IMR-90 (cell line): ENCODE results near the gene MACF1. TPM values are rescaled to one million over a fixed set of nuclear protein-coding genes. Genes with fewer than 3 reads are reported as not detected.
A peak's percentile ranks its signal among the peaks of the same experiment; 100 is the strongest.

Experiments
- ATAC-seq: fragments of 200-7000 bp; cut with Tn5 transposase; 2 replicates; pipeline ENCODE4 v1.9.1; 2020; ENCODE audit warnings: low read depth, mild to moderate bottlenecking, moderate library complexity
- BruUV-seq: library from RNA; stranded (reverse); fragments of 400-500 nt; replicated peaks from 2 replicates; lab custom pipeline; 2021; lab: Mats Ljungman, UMichigan
- CTCF ChIA-PET: fragments of 300-600 bp; formaldehyde crosslinking; extraction: SDS; loops from one replicate; lab custom pipeline; 2021; ENCODE audit warnings: antibody characterized with exemption; lab: Yijun Ruan, JAX
- POLR2A ChIA-PET: fragments of 300-600 bp; sonication (Branson Sonifier 250); formaldehyde crosslinking; loops from one replicate; lab custom pipeline; 2022; ENCODE audit warnings: antibody characterized with exemption; ENCODE audit not compliant: unreplicated experiment; lab: Charles Lee
- DNase-seq: peaks from one replicate; pipeline ENCODE4 v3.0.0; 2013
- H2AFZ ChIP-seq: replicated peaks from 2 replicates; pipeline ENCODE3; 2013; ENCODE audit warnings: low read length, mild to moderate bottlenecking; ENCODE audit not compliant: poor library complexity
- H2AK5ac ChIP-seq: 2 replicates; pipeline ENCODE4 v1.6.1; 2013; ENCODE audit warnings: low read depth, low read length, inconsistent platforms
- H2AK9ac ChIP-seq: replicated peaks from 2 replicates; pipeline ENCODE3; 2013; ENCODE audit warnings: mild to moderate bottlenecking, low read depth, low read length, moderate library complexity; ENCODE audit not compliant: poor library complexity
- H2BK120ac ChIP-seq: 2 replicates; pipeline ENCODE4 v1.6.1; 2013; ENCODE audit warnings: low read depth, low read length, inconsistent platforms
- H2BK15ac ChIP-seq: 3 replicates; pipeline ENCODE4 v1.6.1; 2013; ENCODE audit warnings: low read depth, low read length, inconsistent platforms
- H2BK20ac ChIP-seq: 2 replicates; pipeline ENCODE4 v1.6.1; 2013; ENCODE audit warnings: low read depth, mild to moderate bottlenecking, inconsistent platforms, low read length, moderate library complexity
- H2BK5ac ChIP-seq: 2 replicates; pipeline ENCODE4 v1.6.1; 2013; ENCODE audit warnings: mild to moderate bottlenecking, low read depth, low read length, inconsistent platforms; ENCODE audit not compliant: poor library complexity, severe bottlenecking
- H3K14ac ChIP-seq: replicated peaks from 2 replicates; pipeline ENCODE4 v1.6.1; 2013; ENCODE audit warnings: low read depth, low read length, inconsistent platforms
- H3K18ac ChIP-seq: 2 replicates; pipeline ENCODE4 v1.6.1; 2013; ENCODE audit warnings: low read depth, low read length, control low read depth
- H3K23ac ChIP-seq: 2 replicates; pipeline ENCODE4 v1.6.1; 2013; ENCODE audit warnings: low read depth, low read length, inconsistent platforms
- H3K27ac ChIP-seq: 2 replicates; pipeline ENCODE4 v1.5.1; 2013; ENCODE audit warnings: mild to moderate bottlenecking, control low read depth, low read length; ENCODE audit not compliant: insufficient read depth
- H3K27me3 ChIP-seq: 2 replicates; pipeline ENCODE4 v1.6.1; 2013; ENCODE audit warnings: low read length; ENCODE audit not compliant: control insufficient read depth, insufficient read depth
- H3K36me3 ChIP-seq: 2 replicates; pipeline ENCODE4 v1.6.1; 2013; ENCODE audit warnings: low read length, mixed read lengths; ENCODE audit not compliant: control insufficient read depth, insufficient read depth
- H3K4ac ChIP-seq: 2 replicates; pipeline ENCODE4 v1.6.1; 2013; ENCODE audit warnings: low read depth, low read length, inconsistent platforms
- H3K4me1 ChIP-seq: 2 replicates; pipeline ENCODE4 v1.6.1; 2013; ENCODE audit warnings: low read length, mixed read lengths; ENCODE audit not compliant: control insufficient read depth, insufficient read depth
- H3K4me2 ChIP-seq: 2 replicates; pipeline ENCODE4 v1.6.1; 2013; ENCODE audit warnings: low read depth, mild to moderate bottlenecking, control low read depth, low read length, moderate library complexity
- H3K4me3 ChIP-seq: 2 replicates; pipeline ENCODE4 v1.5.1; 2013; ENCODE audit warnings: low read depth, mild to moderate bottlenecking, control low read depth, low read length, moderate library complexity; ENCODE audit not compliant: insufficient read depth
- H3K56ac ChIP-seq: 2 replicates; pipeline ENCODE4 v1.6.1; 2013; ENCODE audit warnings: low read length, inconsistent platforms; ENCODE audit not compliant: insufficient read depth; ENCODE audit errors: extremely low read depth
- H3K79me1 ChIP-seq, 2 experiments: 2 replicates each; pipeline ENCODE4 v1.6.1; 2013; ENCODE audit warnings: low read length in 2 of 2, inconsistent platforms in 1 of 2, low read depth in 1 of 2
- H3K9ac ChIP-seq: 2 replicates; pipeline ENCODE4 v1.6.1; 2013; ENCODE audit warnings: low read depth, low read length, control low read depth
- H3K9me1 ChIP-seq: 2 replicates; pipeline ENCODE4 v1.6.1; 2013; ENCODE audit warnings: low read length, inconsistent platforms; ENCODE audit not compliant: insufficient read depth
- H3K9me3 ChIP-seq: 2 replicates; pipeline ENCODE4 v1.6.1; 2013; ENCODE audit warnings: low read length; ENCODE audit not compliant: control insufficient read depth, insufficient read depth
- H4K20me1 ChIP-seq: 2 replicates; pipeline ENCODE4 v1.6.1; 2013; ENCODE audit warnings: low read length, inconsistent platforms; ENCODE audit not compliant: insufficient read depth
- H4K5ac ChIP-seq: 2 replicates; pipeline ENCODE4 v1.6.1; 2013; ENCODE audit warnings: mild to moderate bottlenecking, low read depth, low read length, control low read depth
- H4K8ac ChIP-seq, 2 experiments: 2 replicates each; pipeline ENCODE4 v1.6.1; 2013; ENCODE audit warnings: low read depth in 2 of 2, low read length in 2 of 2, control low read depth in 1 of 2, inconsistent platforms in 1 of 2
- H4K91ac ChIP-seq: 2 replicates; pipeline ENCODE4 v1.6.1; 2013; ENCODE audit warnings: low read depth, low read length, inconsistent platforms; ENCODE audit not compliant: insufficient read depth
- BHLHE40 ChIP-seq: fragments of 150-350 bp; IDR thresholded peaks from 2 replicates; pipeline ENCODE4 v1.6.1; 2016; ENCODE audit warnings: mild to moderate bottlenecking, low read depth, low read length
- CEBPB ChIP-seq: IDR thresholded peaks from 2 replicates; pipeline ENCODE4 v1.6.1; 2012; ENCODE audit warnings: low read depth, low read length, improper control_type of control experiment
- CHD1 ChIP-seq: IDR thresholded peaks from 2 replicates; pipeline ENCODE4 v1.6.1; 2012; ENCODE audit warnings: low read depth, low read length, improper control_type of control experiment
- FOS ChIP-seq: fragments of 150-350 bp; IDR thresholded peaks from 2 replicates; pipeline ENCODE4 v1.6.1; 2016; ENCODE audit warnings: low read depth, low read length
- MAFK ChIP-seq: IDR thresholded peaks from 2 replicates; pipeline ENCODE4 v1.6.1; 2012; ENCODE audit warnings: low read depth, low read length, improper control_type of control experiment
- MXI1 ChIP-seq: IDR thresholded peaks from 2 replicates; pipeline ENCODE4 v1.6.1; 2012; ENCODE audit warnings: low read depth, mild to moderate bottlenecking, low read length, moderate library complexity, borderline replicate concordance
- RAD21 ChIP-seq: IDR thresholded peaks from 2 replicates; pipeline ENCODE4 v1.6.1; 2012; ENCODE audit warnings: low read length, improper control_type of control experiment
- RCOR1 ChIP-seq: IDR thresholded peaks from 2 replicates; pipeline ENCODE4 v1.6.1; 2012; ENCODE audit warnings: mild to moderate bottlenecking, low read length, improper control_type of control experiment; ENCODE audit not compliant: insufficient replicate concordance
- SMC3 ChIP-seq: fragments of 150-350 bp; IDR thresholded peaks from 2 replicates; pipeline ENCODE4 v1.6.1; 2016; ENCODE audit warnings: low read depth, mild to moderate bottlenecking, antibody characterized with exemption, low read length, moderate library complexity
- WGBS, 2 experiments: methylation state at CpG; one replicate each; pipeline versions ENCODE4 v1.1.5 to v1.1.7; 2013; ENCODE audit warnings: missing lambda C conversion rate in 2 of 2; ENCODE audit not compliant: insufficient read length in 1 of 2; ENCODE audit errors: extremely low coverage in 2 of 2; 5-methylcytosine and 5-hydroxymethylcytosine counted together
- dilution Hi-C: fragments of 300-500 bp; cut with HindIII; formaldehyde crosslinking; loops from one replicate; pipeline ENCODE4 v1.14.3; 2018; ENCODE audit warnings: low sequenced_read_pairs; ENCODE audit not compliant: unreplicated experiment
- in situ Hi-C: fragments of 300-500 bp; cut with MboI; formaldehyde crosslinking; loops from 3 replicates; pipeline ENCODE4 v1.14.3; 2019; ENCODE audit warnings: low sequenced_read_pairs, inconsistent platforms, mixed read lengths
- intact Hi-C: fragments of 100-400 bp; cut with micrococcal nuclease; formaldehyde crosslinking; loops from 2 replicates; pipeline ENCODE4 v1.10.0; 2022
- polyA plus RNA-seq, 3 experiments: library from polyadenylated mRNA; depleted of rRNA; stranded (reverse); fragments of >200 nt; gene quantifications; 2 replicates each; pipeline ENCODE4 v1.2.3, GENCODE V29; 2012; ENCODE audit warnings: low replicate concordance in 1 of 3
- total RNA-seq: library from RNA; depleted of rRNA; stranded (reverse); fragments of >200 nt; gene quantifications from 2 replicates; pipeline ENCODE4 v1.2.3, GENCODE V29; 2012
- TF ChIP-seq, protein P1 (sequence below): conservative IDR thresholded peaks from 2 replicates; pipeline ENCODE4 v1.5.1; 2012; ENCODE audit warnings: mild to moderate bottlenecking, low read depth, low read length, improper control_type of control experiment
- TF ChIP-seq, protein P2 (sequence below): fragments of 150-350 bp; IDR thresholded peaks from 2 replicates; pipeline ENCODE4 v1.6.1; 2017; ENCODE audit warnings: mild to moderate bottlenecking, antibody characterized with exemption, low read length, low read depth

MACF1 gene
- total and polyA plus RNA-seq, 2 of the 4 experiments (the other 2 are of a cell fraction), result 67.6 to 369 TPM

DNA sequence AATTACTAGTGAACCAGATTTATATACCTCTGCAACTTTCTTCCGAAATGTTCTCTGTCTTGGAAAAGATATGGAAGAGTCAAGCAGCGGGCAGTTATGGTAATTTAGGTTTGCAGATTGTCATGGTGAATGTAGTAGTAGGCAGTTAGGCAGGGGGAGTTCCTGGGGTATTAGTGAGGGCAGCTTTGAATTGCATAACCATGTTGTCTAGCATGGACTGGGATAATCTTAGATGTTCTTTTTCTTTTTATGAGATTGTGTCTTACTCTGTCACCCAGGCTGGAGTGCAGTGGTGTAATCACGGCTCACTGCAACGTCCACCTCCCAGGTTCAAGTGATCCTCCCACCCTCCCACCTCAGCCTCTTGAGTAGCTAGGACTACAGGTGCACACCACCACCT is 25.0 kb downstream of the MACF1 start:
- Histone ChIP-seq H3K4me3 (no peak overlapping the region), H4K20me1 (peaks cover 55% of the 10 kb centered on the region), H3K79me1 (peaks cover 24 to 70% of the 10 kb centered on the region in 2 experiments), H3K4ac (no peak overlapping the region), H3K9me3 (no peaks in the 10 kb centered on the region), H2AK5ac (no peak overlapping the region), H3K36me3 (peaks cover 6% of the 10 kb centered on the region), H3K27ac (no peak overlapping the region), H2BK15ac (no peak overlapping the region), H2BK20ac (no peak overlapping the region), H4K91ac (no peak overlapping the region), H4K8ac (no peak overlapping the region), H3K27me3 (no peaks in the 10 kb centered on the region), H2AK9ac (no peak overlapping the region), H3K4me2 (no peak overlapping the region), H3K23ac (0 out of 2 replicates have a peak overlapping the region, but pooled peaks have one; percentile 72), H4K5ac (no peak overlapping the region), H3K9me1 (peaks cover 28% of the 10 kb centered on the region), H2BK120ac (no peak overlapping the region), H3K4me1 (peaks cover 15% of the 10 kb centered on the region), H3K56ac (no peak overlapping the region), H2BK5ac (no peak overlapping the region), H3K14ac (no peak overlapping the region), H2AFZ (no peak overlapping the region), H3K18ac (no peak overlapping the region), H3K9ac (no peak overlapping the region)
- no peak for ATAC-seq
- in situ Hi-C loops (no loop called here), intact Hi-C loops (no loop called here), dilution Hi-C loops (no loop called here)
- TF ChIP-seq SMC3 (no peak), CEBPB (no peak), MAFK (no peak), CHD1 (no peak), RCOR1 (no peak), MXI1 (no peak), FOS (no peak), BHLHE40 (no peak), RAD21 (no peak)
- TF ChIP-seq, protein P1, sequence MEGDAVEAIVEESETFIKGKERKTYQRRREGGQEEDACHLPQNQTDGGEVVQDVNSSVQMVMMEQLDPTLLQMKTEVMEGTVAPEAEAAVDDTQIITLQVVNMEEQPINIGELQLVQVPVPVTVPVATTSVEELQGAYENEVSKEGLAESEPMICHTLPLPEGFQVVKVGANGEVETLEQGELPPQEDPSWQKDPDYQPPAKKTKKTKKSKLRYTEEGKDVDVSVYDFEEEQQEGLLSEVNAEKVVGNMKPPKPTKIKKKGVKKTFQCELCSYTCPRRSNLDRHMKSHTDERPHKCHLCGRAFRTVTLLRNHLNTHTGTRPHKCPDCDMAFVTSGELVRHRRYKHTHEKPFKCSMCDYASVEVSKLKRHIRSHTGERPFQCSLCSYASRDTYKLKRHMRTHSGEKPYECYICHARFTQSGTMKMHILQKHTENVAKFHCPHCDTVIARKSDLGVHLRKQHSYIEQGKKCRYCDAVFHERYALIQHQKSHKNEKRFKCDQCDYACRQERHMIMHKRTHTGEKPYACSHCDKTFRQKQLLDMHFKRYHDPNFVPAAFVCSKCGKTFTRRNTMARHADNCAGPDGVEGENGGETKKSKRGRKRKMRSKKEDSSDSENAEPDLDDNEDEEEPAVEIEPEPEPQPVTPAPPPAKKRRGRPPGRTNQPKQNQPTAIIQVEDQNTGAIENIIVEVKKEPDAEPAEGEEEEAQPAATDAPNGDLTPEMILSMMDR, result no peak
- TF ChIP-seq, protein P2, sequence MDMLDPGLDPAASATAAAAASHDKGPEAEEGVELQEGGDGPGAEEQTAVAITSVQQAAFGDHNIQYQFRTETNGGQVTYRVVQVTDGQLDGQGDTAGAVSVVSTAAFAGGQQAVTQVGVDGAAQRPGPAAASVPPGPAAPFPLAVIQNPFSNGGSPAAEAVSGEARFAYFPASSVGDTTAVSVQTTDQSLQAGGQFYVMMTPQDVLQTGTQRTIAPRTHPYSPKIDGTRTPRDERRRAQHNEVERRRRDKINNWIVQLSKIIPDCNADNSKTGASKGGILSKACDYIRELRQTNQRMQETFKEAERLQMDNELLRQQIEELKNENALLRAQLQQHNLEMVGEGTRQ, result no peak
- ChIA-PET CTCF (no interaction called here), POLR2A (no interaction called here)
- 100% methylated on average over 2 of the region's 4 CpGs; no CpG with 5 or more reads in 1 of the 2 experiments for WGBS, 2 experiments
- BruUV-seq, result no TSS peak
- no peak for DNase-seq
